HG03045 (cell line): Measurements from ENCODE around the gene ACTR2.
"Not testable (repeated sequence)": the region's sequence is repeated elsewhere in the genome, so short reads cannot be mapped to it uniquely, and the experiment has no call there.

Source experiments
- ATAC-seq: cut with Tn5 transposase; IDR thresholded peaks from one replicate; pipeline ENCODE4 v1.9.1; 2021; ENCODE audit warnings: mild to moderate bottlenecking, moderate library complexity; ENCODE audit not compliant: unreplicated experiment

ACTR2 gene

DNA sequence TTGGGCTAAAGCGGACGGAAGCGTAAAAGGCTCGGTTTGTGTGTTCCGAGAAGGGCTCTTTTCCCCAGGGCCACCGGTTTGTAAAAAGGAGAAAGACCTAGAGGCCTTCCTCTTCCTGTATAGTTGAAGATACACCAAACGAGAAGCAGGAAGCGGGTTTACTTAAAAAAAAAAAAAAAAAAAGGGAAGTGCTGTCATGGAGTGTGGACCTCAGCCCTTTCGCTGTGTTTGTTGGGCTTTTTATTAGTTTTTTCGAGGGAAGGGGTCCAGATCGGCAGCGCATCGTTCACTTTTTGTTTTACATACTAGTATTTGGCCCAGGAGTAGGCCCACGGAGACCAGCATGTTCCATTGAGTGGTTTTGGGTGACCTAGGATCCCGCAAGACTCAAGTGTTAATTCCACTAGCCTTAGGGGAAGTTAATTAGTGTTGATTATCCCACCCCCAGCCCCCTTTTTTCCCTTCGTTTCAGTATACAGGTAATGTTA, 676 bp downstream of the ACTR2 start:
- ATAC-seq = peak; percentile 26

DNA sequence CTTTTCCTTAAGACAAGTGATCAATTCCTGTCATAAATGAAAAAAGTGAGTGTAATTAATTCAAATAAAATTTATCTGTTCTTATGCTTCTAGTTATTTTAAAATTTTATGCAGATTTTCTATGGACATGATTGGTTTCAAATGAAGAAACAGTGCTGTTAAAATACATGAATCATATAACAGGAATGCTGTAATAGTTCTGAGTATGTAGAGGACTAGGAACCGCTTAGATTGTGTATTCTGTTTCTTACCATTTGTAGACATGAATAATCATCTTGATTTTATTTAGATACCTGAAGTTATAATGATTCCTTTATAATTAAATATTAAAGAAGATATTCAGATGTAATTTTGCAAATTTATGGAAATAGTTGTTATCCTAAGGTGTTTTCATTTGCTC, 3.5 kb downstream of the ACTR2 start:
- ATAC-seq = no peak

DNA sequence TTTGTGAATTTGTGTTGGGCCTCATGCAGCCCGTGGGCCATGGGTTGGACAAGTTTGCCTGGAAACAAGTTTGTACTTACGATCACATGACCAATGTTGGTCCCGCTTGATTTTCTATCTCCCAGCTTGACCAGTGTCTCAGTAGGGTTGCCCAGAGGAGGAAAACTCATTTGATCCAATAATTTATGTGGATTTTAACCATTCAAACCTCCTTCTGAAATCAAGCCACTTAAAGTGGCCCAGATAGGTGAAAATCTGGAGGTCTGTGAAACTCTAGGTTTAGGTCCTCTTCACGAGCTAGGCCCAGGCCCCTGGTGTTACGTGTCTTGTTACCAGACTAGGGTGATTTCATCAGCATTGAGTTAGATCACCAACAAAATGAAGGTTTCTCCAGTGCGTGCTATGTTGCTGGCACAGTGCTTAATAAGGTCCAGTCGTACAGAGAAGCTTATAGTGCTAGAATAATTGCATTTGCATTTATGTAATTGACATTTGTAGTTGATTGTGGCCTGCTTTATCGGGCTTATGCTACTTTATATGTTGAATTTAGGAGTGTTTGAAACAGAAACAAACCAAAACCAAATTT, 4.4 kb downstream of the ACTR2 start:
- ATAC-seq = no peak

DNA sequence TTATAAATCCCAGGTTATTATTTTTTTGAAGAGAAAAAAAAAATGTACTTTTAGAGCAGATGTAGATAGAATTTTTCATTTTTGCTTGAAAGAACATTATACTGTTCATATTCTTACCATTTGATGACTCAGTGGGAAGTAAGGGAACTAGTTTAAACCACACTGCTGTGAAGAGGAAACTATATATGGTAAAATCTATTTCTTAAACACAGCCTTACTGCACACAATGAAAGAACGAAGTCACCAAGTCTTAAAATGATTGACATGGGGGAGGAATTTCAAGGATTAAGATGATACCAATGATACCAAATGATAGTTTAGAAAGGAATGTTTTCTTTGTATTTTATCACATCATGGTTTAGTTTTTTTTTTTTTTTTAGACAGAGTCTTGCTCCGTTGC, 5.0 kb downstream of the ACTR2 start:
- ATAC-seq = no peak

DNA sequence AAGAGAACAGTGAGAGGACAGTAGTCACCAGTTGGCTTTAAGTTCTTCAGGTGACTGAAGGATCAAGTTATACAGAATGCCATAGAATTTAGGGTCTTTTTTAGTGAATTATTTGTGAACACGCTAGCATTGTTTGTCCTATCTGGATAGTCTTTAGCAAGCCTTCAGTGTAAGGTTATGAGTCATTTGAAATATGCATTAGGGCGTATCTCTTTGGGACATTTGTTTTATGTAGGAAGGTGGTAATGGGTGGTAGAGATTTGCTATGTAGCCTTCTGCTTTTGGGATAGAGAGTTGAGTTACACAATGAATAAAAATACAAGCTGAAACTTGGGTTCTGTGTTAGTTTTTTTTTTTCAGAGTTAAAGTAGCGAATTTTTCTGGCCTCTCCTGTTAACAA, 13.0 kb downstream of the ACTR2 start:
- no peak for ATAC-seq

DNA sequence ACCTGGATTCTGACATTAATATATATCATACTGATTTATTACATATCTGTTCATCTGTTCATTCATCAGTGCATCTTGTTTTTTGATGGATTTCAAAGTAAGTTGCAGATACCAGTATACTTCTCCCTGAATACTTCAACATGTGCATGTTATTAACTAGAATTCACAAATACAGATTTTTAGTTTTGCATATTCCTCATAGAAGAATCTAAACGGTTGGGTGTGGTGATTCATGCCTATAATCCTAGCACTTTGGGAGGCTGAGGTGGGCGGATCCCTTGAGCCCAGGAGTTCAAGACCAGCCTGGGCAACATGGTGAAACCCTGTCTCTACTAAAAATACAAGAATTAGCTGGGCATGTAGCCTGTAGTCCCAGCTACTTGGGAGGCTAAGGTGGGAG, 16.8 kb downstream of the ACTR2 start:
- ATAC-seq = not testable (repeated sequence)

DNA sequence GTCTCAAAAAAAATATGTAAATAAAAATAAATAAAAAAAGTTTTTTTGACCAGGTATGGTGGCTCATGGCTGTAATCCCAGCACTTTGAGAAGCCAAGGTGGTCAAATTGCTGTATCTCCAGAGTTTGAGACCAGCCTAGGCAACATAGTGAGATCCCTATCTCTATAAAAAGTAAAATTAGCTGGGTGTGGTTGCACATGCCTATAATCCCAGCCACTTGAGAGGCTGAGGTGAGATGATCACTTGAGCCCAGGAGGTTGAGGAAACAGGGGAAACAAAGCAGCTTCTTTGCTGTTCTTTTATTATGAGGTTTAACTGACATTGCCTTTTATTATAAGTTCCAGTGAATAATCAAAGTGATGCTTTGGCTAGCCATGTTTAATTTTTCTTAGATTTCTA, 25.0 kb downstream of the ACTR2 start:
- no peak for ATAC-seq

DNA sequence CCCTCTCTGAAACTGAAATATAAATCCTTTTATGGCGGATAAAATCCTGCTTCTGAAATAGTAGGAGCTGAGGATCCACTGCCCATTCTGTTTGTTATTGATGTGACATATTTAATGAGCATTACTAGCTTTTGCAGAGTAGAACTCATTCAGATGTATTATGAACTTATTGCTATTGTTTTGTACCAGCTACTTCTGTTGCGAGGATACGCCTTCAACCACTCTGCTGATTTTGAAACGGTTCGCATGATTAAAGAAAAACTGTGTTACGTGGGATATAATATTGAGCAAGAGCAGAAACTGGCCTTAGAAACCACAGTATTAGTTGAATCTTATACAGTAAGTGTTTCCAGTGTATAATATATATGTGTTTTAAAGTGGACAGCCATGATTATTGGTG, 27.7 kb downstream of the ACTR2 start:
- no peak for ATAC-seq

DNA sequence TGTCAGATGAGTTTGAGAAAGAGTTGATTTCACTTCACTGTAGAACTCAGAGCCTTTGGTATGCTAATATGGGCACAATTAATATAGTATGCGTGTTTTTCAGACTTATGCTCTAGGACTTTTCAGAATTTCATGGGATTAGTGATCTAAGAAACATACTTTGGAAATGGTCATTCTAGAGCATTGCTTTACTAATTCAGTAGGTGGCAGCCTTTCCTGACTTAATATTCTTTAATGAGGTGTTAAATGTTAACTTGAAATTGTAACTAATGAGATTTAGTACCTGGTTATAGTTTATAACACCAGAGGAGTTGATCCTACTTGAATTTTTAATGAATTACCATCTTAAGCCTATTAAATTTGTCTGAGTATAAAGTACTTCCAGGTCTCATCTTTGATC, 28.4 kb downstream of the ACTR2 start:
- no peak for ATAC-seq

DNA sequence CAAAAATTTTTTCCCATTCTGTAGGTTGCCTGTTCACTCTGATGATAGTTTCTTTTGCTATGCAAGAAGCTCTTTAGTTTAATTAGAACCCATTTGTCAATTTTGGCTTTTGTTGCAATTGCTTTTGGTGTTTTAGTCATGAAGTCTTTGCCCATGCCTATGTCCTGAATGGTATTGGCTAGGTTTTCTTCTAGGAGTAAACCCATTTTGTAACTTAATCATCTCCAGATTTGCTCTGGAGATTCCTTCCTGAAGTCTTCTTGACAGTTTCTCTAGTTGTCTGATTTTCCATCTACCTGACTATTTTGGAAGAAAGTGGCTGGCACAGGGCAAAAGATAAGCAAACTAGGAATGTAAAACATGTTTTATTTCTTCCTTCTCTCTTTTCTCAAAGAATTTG, 30.2 kb downstream of the ACTR2 start:
- ATAC-seq = not testable (repeated sequence)

DNA sequence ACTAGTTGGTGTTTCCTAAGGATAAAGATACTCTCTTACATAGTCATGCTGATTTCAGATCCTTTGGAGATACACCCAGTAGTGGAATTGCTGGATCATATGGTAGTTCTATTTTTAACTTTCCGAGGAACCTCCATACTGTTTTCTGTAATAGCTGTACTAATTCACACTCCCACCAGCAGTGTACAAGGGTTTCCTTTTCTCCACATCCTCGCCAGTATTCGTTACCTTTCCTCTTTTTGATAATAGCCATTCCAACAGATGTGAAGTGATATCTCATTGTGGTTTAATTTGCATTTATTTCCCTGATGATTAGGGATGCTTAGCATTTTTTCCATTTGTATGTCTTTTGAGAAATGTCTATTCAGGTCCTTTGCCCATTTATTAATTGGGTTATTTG, 34.0 kb downstream of the ACTR2 start:
- ATAC-seq = no peak

DNA sequence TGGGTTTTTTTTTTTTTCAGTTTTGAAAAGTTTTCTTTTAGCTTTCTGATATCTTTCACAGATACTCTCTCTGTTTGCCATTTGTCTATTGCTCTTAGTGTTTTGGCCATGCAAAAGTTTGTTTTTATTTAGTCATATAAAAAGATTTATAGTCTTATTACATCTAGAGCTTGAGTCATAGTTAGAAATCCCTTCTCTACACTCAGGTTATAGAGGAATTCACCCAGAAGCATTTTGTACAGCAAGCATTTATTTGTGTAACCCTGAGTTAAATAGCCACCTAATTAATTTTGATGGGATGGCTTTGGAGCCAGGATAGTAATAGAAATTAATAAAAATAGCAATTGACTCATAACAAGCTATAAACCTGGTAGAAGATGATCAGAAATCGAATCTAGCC, 35.6 kb downstream of the ACTR2 start:
- ATAC-seq = no peak

DNA sequence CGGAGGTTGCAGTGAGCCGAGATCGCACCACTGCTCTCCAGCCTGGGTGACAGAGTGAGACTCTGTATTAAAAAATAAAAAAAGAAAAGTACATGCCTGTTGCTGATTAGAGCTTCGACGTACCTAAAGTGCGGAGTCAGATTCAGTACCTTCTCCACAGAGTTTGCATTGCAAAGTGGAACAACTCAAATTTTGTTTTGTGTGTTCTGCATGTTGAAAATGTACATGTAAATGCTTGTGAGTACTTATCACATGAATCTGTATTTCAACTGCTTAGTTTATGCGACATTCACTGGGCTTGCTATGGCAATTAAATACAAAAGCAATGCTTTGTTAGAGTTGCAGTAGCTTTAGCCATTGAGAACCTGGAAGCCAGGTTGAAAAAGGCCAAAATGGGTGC, 36.4 kb downstream of the ACTR2 start:
- ATAC-seq = no peak

DNA sequence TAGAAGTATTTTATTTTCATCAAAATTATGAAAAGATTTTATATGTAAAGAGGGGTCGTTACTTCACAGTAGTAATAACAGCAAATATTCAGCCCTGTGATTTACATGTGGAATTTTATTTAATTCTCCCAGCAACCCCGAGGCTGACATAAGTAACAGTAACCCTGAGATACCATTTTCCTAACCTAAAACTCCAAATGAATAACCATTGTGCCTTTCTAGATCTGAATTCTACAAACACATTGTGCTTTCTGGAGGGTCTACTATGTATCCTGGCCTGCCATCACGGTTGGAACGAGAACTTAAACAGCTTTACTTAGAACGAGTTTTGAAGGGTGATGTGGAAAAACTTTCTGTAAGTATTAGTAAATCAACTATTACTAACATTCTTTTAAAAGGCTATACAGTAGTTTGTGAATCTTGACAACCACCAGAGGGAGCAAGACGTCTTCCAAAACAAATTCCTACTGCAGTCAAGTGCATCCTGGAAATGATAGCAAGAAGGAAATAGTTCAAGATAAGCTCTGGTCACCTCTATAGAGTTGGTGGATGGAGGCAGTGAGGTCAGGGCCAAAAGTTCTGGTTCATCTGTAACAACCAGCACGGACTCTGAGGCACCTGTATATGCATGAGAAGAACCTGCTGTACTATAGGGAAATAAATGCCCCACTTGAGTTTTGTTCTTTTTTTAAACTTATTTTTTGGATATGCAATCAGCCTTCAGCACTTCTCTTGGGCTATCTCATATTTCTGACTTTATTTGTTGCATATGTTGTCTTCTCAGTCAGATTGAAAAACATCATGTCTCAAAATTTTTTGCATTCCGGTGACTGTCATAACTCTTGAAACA, 37.4 kb downstream of the ACTR2 start:
- no peak for ATAC-seq

DNA sequence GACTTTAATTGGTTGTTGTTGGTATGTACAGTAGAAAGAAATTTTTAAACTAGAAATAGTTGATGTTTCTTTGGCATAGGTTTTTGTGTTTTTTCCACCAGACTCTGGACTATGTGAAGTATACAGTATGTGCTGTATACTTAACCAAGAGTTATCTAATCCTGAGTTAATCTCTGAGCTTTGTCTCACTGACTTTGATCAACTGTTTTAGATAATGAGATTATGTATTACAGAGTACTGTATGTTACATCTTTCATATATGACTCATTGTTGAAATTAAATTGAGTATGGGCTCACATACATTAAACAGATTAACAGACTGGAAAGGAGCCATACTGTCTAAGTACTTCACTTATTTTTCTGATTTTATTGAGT, 38.0 kb downstream of the ACTR2 start:
- no peak for ATAC-seq

DNA sequence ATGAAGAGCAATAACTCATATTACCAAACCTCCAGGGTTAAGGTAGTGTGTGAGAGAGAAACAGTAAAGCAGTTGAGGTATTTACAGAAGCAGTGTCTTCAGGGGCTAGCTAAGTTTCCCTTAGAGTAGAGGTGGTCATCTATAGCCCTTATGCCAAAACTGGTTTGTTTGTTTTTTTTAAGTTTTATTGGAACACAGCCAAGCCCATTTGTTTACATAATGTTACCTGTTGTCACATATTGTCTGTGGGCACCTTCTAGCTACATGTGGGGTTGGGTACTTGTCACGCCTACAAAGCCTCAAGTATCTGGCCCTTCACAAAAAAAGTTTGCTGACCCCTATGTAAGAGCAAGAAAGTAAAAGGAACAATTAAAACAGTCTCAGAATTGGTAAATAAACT, 39.4 kb downstream of the ACTR2 start:
- no peak for ATAC-seq

DNA sequence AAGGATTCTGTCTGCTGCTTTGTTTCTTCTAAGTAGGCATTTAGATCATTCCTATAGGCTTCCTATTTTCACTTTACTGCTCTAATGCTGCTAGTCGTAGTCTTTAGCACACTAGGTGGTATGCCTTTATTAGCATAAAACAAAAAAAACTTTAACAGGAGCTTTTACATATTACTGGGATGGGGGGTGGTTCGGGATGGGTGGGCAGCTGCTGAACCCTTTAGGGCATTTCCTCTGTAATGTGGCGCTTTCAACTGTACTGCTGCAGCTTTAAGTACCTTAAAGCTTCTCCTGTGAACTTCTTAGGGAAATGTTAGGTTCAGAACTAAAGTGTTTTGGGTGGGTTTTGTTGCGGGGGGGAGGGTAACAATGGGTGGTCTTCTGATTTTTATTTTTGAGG, 41.3 kb downstream of the ACTR2 start:
- no peak for ATAC-seq

DNA sequence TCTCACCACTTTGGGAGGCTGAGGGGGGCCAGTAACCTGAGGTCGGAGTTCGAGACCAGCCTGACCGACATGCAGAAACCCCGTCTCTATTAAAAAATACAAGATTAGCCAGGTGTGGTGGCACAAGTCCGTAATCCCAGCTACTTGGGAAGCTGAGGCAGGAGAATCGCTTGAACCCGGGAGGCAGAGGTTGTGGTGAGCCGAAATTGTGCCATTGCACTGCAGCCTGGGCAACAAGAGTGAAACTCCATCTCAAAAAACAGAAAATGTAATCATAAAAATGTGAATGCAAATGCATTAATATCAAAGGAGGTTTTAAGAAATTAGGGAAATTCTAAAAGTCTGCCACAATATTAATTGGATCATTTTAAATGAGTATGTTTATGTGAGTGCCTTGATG, 45.7 kb downstream of the ACTR2 start:
- no peak for ATAC-seq

DNA sequence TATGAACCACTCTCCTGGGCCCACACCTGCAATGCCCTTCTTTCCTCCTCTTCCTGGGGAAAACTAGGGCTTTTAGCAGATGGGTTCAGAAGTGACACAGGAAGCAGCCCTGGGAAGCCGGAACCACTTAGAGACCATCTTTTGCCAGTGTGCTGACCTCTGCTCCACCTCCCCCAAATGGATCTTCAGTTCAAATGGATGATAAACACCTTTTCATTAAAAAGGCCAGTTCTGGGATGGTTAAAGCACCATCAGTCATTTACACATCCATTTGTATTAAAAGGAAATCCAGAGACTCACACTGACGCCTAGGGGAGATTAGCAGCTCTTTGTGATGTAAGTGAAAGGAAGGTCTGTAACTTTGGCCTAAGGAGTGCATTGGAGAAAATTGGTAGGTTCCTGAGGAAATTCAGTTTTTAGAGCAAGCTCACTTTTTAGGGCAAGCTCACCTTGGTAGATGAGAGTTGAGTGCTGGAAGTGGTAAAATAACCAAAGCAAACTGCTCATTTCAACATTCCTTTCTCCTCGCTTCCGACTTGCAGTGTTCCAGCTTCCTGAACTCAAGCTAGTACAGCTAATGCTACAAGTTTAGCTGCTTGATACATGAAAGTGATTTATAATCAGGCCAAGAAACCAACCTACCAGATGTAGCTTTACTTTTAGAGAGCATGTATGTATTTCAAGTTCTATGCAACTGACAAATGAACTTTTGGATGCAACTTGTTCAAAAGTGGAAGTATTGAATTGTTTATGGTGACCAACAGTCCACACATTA, 47.7 kb downstream of the ACTR2 start:
- ATAC-seq = no peak

DNA sequence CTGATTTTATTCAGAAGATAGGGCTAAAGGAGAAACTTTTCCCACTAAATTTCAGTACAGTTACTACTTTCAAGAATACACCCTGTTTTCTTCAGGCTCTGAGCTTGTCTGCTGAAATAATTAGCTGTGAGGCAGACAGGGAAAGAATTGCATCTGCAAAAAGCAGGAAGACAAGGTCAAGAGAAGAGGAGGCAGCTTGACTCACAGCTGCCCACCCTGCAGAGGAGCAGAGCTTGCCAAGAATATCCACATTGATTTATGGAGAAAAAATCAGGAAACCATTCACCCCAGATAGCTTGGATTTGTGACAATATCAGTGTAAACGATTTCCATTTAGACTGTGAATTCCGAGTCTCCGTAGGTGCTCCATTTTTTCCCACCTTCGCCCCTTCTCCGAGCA, 49.0 kb downstream of the ACTR2 start:
- ATAC-seq = no peak

DNA sequence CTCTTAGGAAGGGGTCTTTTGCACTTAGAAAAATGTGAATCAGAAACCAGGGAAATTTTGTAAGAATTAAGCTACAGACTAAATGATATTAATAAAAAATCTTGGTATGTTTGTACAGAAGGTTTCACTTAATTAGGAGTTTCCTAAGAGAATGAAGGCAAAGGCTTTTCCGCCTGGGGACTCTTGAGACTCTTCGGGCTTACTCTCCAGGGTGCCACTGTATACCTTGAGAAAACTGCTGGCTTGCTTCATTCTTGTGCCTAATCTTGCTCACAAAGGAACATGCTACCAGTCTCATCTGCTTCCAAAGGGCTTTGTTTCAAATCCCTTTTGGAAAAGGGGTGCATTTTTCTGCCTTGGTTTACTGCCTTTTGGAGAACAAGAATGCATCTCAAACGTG, 49.5 kb downstream of the ACTR2 start:
- ATAC-seq = no peak
